Stimulated activated CD4-positive, alpha-beta T cell treated with anti-CD3 and anti-CD28 coated beads, Interleukin-4, amount 100 ng/mL, for 24 hours (primary cell): Measurements from ENCODE around the gene HGD.
"Not testable (repeated sequence)": the region's sequence is repeated elsewhere in the genome, so short reads cannot be mapped to it uniquely, and the experiment has no call there.

ENCODE experiments used
- DNase-seq: peaks from one replicate; pipeline ENCODE4 v3.0.0-alpha.2; 2020

HGD gene

GRCh38 chr3:120637851-120638559, 44.0 kb downstream of the HGD start:
- DNase-seq = no peak

GRCh38 chr3:120636795-120637401, 45.1 kb downstream of the HGD start:
- no peak for DNase-seq

GRCh38 chr3:120634539-120634938, 47.5 kb downstream of the HGD start:
- DNase-seq = no peak

GRCh38 chr3:120625159-120625586, 56.9 kb downstream of the HGD start:
- no peak for DNase-seq

DNA sequence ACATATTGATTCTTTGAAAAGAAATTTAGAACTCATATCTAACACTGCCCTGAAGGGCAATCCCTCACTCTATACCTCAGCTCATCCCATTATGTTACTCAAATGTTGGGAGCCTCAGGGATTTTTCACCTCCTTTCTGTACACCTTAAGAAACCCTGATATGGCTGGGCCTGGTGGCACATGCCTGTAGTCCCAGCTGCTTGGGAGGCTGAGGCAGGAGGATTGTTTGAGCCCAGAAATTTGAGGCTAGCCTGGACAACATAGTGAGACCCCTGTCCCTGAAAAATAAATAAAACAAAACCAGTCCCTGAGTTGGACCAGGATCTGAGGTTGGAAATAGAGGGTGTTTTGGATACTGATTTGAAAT, 58.3 kb downstream of the HGD start:
- DNase-seq = no peak

DNA sequence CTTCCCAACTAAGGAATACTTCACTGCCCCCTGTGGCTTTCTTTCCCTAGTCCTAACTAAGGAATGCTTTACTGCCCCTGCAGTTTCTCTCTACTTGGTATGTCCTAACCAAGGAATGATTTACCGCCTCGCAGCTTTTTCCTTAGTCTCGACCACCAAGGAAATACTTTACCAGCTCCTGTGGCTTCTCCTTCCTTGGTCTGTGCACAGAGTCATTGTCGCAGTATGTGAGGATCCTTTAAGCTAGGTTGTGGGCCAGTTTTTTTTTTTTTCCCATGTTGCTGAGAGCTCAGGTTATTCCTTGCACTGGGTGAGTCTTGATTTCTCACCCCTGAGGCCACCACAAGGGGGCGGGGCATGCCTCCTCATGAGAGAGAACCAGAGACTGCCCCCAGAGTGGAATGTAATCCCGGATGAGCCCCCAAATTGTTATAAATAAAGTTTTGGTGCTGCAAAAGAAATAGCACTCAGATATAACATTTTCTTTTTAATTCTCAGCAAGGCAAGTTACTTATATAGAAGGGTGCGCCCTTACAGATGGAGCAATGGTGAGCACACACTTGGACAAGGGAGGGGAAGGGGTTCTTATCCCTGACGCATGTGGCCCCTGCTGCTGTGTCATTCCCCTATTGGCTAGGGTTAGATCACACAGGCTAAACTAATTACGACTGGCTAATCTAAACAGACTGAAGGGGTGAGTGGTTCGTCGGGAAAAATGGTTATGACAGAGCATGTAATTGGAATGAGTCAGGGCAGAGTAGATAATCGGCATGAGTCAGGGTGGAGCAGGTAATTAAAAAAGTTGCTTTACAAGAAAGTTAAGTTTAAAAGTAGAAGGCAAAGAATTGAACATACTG, 58.9 kb downstream of the HGD start:
- no peak for DNase-seq

- no peak for DNase-seq
Measured at GRCh38 chr3:120622457-120622856, 59.6 kb downstream of the HGD start.

DNA sequence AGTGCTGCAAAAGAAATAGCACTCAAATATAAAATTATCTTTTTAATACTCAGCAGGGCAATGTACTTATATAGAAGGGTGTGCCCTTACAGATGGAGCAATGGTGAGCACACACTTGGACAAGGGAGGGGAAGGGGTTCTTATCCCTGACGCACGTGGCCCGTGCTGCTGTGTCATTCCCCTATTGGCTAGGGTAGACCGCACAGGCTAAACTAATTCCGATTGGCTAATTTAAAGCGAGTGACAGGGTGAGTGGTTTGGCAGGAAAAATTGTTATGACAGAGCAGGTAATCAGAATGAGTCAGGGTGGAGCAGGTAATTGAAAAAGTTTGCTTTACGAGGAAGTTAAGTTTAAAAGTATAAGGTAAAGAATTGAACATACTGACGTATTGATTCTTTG, 65.3 kb downstream of the HGD start:
- DNase-seq = not testable (repeated sequence)

DNA sequence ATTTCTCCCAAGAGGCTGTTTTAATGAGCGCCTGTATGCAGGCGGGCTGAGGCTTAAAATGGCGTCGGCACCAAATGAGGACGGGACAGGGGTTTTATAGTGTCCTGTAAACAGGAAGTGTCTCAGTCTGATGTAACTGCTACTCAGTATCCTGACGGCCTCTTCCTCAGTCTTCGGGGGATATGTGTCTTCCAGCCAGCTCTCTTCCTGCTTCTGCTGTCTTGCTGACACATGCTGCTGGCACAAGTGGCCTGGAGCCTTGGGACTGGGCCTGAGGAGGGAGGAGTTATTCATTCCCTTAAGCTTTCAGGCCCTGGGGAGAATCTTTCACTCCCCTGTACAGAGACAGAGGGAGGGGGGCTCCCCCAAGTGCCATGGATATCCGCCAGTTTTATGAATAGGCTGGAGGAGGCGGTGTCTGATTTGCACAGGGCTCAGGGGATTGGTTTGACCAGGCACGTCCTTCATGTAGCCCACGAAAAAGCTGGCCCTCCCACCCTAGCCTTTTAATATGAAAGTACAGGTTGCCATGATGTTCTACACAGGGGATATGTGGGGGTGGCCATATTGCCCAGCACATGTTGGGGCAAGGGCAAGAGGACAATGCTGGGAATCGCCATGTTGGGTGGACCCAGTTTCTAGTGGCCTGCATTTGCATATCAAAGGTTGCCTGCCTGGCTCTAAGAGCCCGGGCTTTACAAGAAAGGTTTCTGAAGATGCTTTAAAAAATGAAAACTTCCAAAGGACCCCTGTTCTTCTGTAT, 66.0 kb downstream of the HGD start:
- no peak for DNase-seq

GRCh38 chr3:120614765-120615164, 67.3 kb downstream of the HGD start:
- no peak for DNase-seq

- DNase-seq = no peak
Measured at GRCh38 chr3:120608506-120608905, 73.5 kb downstream of the HGD start.

DNA sequence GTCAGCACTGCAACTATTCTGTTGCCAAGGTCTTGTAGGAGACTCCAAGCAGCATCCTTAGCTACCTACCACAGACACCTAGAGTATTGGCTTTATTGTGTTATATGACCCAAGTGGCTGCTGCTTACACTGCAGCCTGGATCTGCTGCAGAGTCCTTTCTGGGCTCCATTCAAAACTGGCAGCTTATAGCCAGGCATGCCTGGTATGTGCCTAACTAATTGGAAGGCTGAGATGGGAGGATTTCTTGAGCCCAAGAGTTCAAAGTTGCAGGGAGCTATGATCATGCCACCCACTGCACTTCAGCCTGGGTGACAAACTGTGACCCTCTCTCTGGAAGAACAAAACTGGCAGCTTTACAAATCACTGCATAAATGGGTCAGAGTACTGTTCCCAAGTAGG, 77.3 kb downstream of the HGD start:
- DNase-seq = no peak

DNA sequence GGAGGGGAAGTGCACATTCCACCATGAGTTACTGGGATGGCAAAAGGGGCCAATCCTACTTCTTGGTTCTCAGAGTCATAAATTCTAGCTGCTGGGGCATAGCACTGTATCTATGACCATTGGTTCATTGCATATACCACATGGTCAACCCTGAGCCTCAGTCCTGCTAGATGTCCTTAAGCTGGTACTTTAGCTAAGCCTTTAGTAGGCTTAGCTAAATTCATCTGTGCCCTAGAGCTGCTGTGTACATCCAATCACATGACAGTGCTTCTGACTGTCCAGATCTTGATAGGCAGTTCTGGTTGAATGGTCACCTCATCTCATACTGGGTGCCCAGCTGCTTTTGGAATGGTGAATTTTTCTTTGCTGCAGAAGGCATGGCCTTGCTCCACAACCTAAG, 77.7 kb downstream of the HGD start:
- DNase-seq = no peak

DNA sequence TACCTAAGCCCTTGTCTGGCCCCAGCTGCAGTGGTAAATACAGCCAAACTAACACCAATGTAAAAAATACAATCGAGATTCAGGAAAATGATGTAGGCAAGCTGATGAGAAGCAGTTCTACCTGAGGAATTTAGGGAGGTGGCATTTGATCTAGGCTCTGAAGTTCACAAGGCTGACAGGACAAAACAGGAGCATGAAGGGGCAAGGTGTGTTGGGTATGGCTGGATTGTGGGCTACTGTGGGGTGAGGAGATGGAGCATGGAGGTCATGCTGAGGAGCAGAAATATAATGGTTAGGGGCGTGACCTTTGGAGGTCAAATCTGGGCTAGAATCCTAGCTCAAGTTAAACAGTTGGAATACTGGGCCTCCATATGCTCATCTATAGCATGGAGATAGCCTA, 79.4 kb downstream of the HGD start:
- no peak for DNase-seq

DNA sequence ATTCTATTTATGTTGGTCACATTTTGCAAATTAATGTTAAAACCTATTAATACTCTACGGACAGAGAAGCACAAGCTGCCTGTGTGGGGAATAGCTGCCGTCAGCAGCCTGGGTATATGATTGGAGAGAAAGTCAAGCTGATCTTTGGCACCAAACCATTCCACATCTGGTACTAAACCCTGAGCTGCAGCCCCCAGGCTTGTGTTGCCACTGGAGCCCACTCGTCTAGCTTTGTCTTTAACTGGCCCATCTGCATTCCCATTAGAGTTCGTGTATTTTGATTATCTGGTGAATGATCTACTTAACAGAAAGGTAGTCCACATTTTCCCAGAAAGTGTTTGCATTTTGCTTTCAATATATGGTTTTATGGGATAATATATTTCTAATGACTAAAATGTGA, 80.5 kb downstream of the HGD start:
- no peak for DNase-seq

GRCh38 chr3:120599211-120599610, 82.8 kb downstream of the HGD start:
- DNase-seq = no peak

DNA sequence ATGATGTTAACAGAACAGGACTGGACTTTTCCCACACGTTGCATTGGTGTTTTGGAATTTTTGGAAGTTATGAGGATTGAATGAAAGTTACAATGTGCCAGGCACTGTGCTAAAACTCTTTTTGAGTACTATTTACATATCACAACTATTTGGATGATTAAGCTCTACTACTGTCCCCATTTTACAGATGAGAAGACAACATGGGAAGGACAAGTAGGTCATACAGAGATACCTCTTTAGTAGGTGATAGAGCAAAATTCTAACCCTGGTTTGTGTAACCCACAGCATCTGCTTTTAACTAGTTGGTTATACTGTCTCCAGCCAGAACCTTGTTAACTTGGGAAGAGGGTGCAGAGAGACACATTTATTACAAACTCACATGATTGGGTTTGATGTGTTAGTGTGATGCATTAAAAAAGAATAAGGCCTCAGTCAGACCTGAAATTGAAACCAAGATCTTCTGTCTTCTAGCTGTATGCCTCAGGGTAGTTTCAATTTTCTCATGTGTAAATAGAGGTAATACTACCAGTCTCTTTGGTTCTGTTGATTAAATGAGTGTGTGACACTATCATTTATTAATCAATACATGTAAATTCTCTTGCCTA, 84.5 kb downstream of the HGD start:
- no peak for DNase-seq

- DNase-seq = no peak
Measured at GRCh38 chr3:120596853-120597223, 85.2 kb downstream of the HGD start.

DNA sequence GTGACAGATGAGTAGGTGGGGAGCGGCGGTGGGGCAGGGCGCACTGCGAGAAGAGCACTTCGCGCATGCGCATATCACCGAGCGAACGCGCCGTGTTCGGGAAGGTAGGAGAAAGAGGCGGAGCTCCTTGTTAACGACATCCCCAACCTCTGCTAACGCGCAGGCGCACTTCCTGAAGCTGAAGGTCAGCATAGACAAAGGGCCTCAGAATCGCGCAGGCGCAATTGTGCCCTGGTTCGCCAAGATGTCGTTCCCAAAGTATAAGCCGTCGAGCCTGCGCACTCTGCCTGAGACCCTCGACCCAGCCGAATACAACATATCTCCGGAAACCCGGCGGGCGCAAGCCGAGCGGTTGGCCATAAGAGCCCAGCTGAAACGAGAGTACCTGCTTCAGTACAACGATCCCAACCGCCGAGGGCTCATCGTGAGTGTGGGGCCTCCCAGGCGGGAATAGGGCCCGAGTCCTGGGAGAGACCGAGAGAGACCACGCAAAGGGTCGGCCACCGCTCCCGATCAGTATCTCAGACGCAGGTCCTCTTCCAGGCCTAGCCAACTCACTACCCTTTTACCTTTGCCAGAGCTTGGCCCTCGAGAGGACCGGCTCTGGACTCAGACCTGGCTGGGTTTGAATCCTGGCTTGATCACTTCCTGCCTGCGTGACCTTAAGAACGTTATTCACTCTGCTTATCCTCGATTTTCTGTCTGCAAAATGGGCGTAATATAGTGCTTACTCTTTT, 85.8 kb downstream of the HGD start, which contains the start of gene NDUFB4:
NDUFB4 (plus strand) TSS at position 221 of the 737 bp plus-strand sequence; CDS start at position 245, 24 bp downstream.
- DNase-seq = peak; percentile 97

DNA sequence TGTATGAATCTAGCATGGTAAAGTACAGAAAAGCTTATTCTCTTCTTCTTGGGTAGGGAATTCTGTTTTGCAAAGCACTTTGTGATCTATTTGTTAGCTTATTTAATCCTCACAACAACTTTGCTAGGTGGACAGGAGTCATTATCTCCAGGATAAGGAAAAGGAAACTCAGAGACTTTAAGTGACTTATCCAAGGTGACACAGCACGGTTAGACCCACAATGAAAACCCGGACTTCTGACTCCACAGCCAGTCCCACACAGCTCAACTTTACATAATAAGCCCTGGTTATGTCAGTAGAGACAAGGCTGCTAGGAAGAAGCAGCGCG, 86.3 kb downstream of the HGD start:
- no peak for DNase-seq

DNA sequence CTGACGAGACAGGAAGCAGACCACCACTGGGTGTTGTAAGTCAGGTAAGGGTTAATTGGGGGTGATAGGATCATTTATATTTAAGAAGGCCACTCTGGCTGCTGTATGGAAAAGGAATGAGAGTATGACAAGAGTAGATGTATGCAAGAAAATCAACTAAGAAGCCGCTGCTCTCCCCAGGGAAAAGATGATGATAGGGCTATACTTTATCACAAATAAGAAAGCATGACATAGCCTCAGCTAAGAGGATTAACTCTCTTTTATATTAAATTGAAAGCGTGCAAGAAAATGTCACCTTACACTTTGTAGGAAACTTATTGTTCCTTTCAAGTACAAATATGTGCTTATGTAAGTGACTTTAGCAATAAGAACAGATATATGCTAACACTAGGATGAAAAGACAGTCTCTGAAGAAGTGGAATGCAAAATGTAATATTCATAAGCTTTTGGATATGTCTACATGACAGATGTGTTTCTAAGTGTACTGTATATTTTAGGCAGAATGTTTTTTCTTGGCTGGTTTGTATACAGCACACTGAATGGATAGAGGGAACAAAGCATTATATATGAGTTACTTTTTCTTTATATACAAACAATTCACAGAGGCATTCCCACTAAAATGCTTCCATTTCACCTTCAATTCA, 94.6 kb downstream of the HGD start:
- no peak for DNase-seq
